ENCODE results near the gene ZC3H7B. TPM values are rescaled to one million over a fixed set of nuclear protein-coding genes. Genes with fewer than 3 reads are reported as not detected.

The ZC3H7B gene, protein sequence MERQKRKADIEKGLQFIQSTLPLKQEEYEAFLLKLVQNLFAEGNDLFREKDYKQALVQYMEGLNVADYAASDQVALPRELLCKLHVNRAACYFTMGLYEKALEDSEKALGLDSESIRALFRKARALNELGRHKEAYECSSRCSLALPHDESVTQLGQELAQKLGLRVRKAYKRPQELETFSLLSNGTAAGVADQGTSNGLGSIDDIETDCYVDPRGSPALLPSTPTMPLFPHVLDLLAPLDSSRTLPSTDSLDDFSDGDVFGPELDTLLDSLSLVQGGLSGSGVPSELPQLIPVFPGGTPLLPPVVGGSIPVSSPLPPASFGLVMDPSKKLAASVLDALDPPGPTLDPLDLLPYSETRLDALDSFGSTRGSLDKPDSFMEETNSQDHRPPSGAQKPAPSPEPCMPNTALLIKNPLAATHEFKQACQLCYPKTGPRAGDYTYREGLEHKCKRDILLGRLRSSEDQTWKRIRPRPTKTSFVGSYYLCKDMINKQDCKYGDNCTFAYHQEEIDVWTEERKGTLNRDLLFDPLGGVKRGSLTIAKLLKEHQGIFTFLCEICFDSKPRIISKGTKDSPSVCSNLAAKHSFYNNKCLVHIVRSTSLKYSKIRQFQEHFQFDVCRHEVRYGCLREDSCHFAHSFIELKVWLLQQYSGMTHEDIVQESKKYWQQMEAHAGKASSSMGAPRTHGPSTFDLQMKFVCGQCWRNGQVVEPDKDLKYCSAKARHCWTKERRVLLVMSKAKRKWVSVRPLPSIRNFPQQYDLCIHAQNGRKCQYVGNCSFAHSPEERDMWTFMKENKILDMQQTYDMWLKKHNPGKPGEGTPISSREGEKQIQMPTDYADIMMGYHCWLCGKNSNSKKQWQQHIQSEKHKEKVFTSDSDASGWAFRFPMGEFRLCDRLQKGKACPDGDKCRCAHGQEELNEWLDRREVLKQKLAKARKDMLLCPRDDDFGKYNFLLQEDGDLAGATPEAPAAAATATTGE
- total RNA-seq (2021; ENCODE audit: unreplicated experiment) (42.0 TPM), Bru-seq, nascent RNA (percentile 65 among the genes with signal in this experiment), BruChase-seq, experiment 1, labeled RNA remaining after a 6-hour chase (percentile 80 among the genes with signal in this experiment), BruChase-seq, experiment 2, labeled RNA remaining after a 2-hour chase (percentile 71 among the genes with signal in this experiment)
- polyA plus RNA-seq (2012): 31.6 and 33.2 TPM in 2 replicates
- long read RNA-seq, full-length matches to known transcripts: 1 of 12 reads
- long read RNA-seq, partial matches to known transcripts: 2 of 12 reads
- long read RNA-seq, other reads (novel, unspliced or antisense): 9 of 12 reads

DNA sequence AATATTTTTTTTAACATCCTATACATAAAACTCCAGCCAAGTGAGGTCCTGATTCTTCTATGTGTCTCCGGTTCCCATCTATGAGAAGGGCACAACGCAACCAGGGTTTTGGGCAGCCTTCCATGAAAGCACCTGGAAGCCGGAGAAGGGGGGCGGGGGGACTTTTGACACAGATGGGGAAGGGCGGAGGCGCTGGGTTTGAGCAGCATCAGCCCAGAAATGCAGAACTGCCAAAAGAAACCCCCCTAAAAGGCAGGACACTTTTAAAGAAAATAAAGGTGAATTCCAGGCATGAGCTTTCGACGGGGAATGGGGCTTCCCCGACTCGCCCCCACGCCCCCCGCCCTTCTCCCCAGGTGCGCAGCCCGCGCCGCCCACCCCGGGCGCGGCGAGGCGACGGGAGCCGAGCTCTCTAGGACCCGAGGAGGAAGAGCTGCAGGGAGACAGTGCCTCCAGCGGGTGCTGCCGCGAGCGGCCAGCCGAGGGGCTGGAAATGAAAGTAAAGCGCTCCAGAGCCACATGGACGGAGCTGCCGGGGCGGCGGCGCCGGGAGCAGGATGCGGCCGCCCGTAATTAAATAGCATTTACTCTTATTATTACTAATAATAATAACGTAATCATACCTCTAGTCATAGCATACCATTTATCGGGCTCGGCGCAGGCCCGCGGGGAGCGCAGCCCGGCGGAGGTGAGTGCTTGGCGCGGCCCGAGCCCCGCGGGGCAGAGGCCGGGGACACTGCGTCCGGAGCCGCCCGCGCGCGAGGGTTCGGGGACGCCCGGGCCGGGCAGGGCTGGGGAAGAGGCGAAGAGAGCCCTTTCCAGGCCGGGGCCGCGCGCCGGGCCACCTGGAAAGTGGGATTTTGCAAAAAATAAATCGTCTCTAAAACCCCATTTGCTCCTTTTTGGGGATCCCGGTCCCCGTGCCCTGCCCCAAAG lies at the start of gene ZC3H7B:
TSS of gene ZC3H7B (plus strand) at position 441 of the 936 bp plus-strand sequence. CDS start 19,136 bp downstream, outside the sequence.
- ChIA-PET CTCF (interaction anchor here (0.6 to 1.2 kb wide), 7 partner anchors 9 to 1516 kb away, joined by 3 to 6 read pairs (median 4); no protein-coding TSS in a partner anchor), POLR2A (interaction anchor here (0.6 to 1.1 kb wide), 4 partner anchors 11 to 133 kb away, joined by 3 to 5 read pairs (median 4); partner anchors contain the start of gene RANGAP1), RAD21 (ENCODE audit: low non-redundant PET in 1 of 2, low total read pairs in 2 of 2, uncharacterized antibody in 2 of 2, unreplicated experiment in 2 of 2) (interaction anchor here in 1 of 2 experiments (0.6 to 0.7 kb wide), 2 partner anchors 80 to 102 kb away, joined by 3 read pairs; no protein-coding TSS in a partner anchor)
- no peaks in the 10 kb centered on the region for H4K20me1 ChIP-seq (ENCODE audit: insufficient read depth)
- no TSS peak for BruUV-seq (replicated peaks)
- peak within 1 kb of the TSS; percentile 90 for H3K27ac ChIP-seq (ENCODE audit: low read depth, low read length)
- peaks cover 12 to 41% of the 10 kb centered on the region in 2 experiments for H3K4me1 ChIP-seq (ENCODE audit: control insufficient read depth in 1 of 2, insufficient read depth in 2 of 2, low read length in 2 of 2)
- H3K36me3 ChIP-seq (ENCODE audit: control insufficient read depth in 1 of 2, insufficient read depth in 2 of 2, low read length in 2 of 2): no peaks in the 10 kb centered on the region
- H3K79me2 ChIP-seq (ENCODE audit: insufficient read depth, low read length): peaks cover 50% of the 10 kb centered on the region
- peak within 1 kb of the TSS; percentile 83 for H2AFZ ChIP-seq (ENCODE audit: low read depth, low read length, poor library complexity, severe bottlenecking)
- H3K27me3 ChIP-seq (ENCODE audit: insufficient read depth, low read length): no peaks in the 10 kb centered on the region
- DNase-seq (ENCODE audit: low read depth, low spot score): no peak
- H3K9me3 ChIP-seq (ENCODE audit: control insufficient read depth in 1 of 2, insufficient read depth in 1 of 2, low read depth in 1 of 2, low read length in 2 of 2): no peaks in the 10 kb centered on the region
- H3K4me3 ChIP-seq (replicated peaks in 1 of 2; ENCODE audit: low read depth in 1 of 2, low read length in 2 of 2): peak within 1 kb of the TSS; percentile 81 to 86
- intact Hi-C loops (cut with micrococcal nuclease): no loop called here
- H3K9me2 ChIP-seq (ENCODE audit: insufficient read depth): no peaks in the 10 kb centered on the region
- H3K4me2 ChIP-seq (ENCODE audit: low read length): peak within 1 kb of the TSS; percentile 79
- peak within 1 kb of the TSS; percentile 98 for H3K9ac ChIP-seq (ENCODE audit: low read length)
- peak; percentile 92 for ATAC-seq
- TF ChIP-seq ATF3 (IDR thresholded peaks at IDR 0.05) (no peak), POLR2A (IDR thresholded peaks at IDR 0.05; ENCODE audit: borderline replicate concordance, extremely low read depth, insufficient read depth, insufficient read length) (peak; percentile 89), ZBTB33 (IDR thresholded peaks at IDR 0.05; ENCODE audit: extremely low read depth, insufficient replicate concordance, low read length) (no peak), SRF (IDR thresholded peaks at IDR 0.05; ENCODE audit: low read depth) (no peak), EZH2 (IDR thresholded peaks at IDR 0.05) (no peak), ZFX (IDR thresholded peaks at IDR 0.05) (0 out of 2 replicates have a peak, but pooled peaks have one; percentile 15), ELF1 (IDR thresholded peaks at IDR 0.05; ENCODE audit: borderline replicate concordance, low read depth) (no peak), YY1 (IDR thresholded peaks at IDR 0.05; ENCODE audit: extremely low read depth, insufficient replicate concordance, low read depth, low read length) (peak; percentile 44), CTCF (IDR thresholded peaks at IDR 0.05 in 2 of 3, conservative IDR thresholded peaks at IDR 0.05 in 1 of 3; ENCODE audit: borderline replicate concordance in 1 of 3, insufficient read depth in 1 of 3, low read depth in 2 of 3, low read length in 2 of 3) (peak in 2 of 3 experiments; percentile 39 to 52; a peak in 4 of 6 replicates), POLR2AphosphoS5 (IDR thresholded peaks at IDR 0.05; ENCODE audit: low read depth, low read length) (peak; percentile 85), EGR1 (IDR thresholded peaks at IDR 0.05; ENCODE audit: low read depth) (no peak), EZH2phosphoT487 (IDR thresholded peaks at IDR 0.05; ENCODE audit: borderline replicate concordance) (no peak), MAX (IDR thresholded peaks at IDR 0.05) (peak; percentile 79), RAD21 (IDR thresholded peaks at IDR 0.05; ENCODE audit: low read depth) (peak; percentile 45; the same call in 1 of the 2 replicates)

Data from HCT116 (cell line).